ENCODE data around the gene PPFIA2.
A peak's percentile ranks its signal among the peaks of the same experiment; 100 is the strongest.

Gene PPFIA2

DNA sequence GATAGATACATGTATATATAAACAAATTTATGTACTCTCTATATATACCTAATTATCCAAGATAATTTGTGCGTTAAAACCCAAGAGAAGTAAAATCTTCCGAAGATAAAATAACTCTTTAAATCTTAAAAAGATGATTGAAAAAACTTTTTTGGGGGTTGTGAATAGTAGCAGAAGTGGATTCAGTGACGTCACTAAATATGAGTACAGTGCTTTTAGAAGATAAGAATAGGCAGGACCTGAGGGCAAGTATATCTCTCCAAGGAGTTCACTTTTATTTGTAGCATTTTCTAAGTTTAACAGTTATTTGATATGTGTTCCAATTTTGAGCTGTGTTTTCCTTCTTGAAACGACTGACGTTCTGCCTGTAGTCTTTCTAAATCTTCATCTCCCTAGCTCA lies 319.8 kb downstream of the PPFIA2 start:
- no peak for DNase-seq

DNA sequence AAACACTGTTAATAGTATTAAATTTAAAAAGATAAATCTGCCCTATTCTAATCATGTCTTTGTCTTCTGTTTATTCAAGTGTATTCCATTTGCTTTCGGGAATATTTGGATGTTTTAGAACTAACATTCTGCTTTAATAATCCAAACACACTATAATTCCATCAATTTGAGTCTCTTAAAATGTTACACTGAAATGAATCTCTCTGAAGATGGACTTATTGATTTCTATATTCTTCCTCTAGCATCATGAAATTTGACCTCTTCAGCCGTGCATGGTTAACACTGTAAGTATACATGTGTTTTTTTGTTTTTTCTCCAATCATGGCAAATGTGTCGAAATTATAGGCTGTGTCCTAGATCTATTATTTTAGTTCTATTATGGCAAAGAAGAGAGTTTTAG lies 342.1 kb downstream of the PPFIA2 start:
- DNase-seq: no peak

DNA sequence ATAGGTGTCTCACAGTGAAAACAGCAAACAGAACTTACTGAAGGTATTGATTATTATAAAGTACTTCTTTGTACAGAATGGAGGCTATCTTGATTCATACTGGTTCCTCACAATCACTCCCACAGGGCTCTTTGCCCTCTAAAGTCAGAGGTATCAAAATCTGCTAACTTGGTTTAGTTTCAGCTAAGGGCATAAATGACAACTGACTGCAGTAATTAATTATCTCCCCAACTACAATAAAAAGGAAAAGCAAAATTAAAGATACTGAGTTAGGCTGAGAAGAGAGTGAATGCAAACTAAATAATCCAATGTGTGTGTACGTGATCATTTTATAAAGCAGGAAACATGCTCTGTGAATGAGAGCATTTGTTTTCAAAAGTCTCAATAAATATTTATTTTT lies 342.6 kb downstream of the PPFIA2 start:
- no peak for DNase-seq

DNA sequence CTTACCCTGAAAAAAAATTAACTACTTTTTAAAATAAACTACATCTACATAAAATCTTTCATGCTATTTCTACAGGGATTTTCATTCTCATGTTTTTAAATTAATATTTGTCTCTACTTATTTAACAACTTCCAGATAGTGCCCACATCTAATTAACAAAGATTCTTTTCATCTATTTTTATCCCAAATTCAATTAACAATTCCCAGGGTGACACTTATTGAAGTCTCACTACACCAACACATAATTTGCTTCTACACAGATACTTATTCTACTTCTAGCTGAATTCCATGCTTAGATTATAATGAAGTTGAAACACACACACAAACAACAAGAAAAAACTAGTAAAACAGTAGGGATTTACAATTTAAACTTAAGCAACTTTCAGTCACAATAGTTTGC lies 344.7 kb downstream of the PPFIA2 start:
- no peak for DNase-seq

DNA sequence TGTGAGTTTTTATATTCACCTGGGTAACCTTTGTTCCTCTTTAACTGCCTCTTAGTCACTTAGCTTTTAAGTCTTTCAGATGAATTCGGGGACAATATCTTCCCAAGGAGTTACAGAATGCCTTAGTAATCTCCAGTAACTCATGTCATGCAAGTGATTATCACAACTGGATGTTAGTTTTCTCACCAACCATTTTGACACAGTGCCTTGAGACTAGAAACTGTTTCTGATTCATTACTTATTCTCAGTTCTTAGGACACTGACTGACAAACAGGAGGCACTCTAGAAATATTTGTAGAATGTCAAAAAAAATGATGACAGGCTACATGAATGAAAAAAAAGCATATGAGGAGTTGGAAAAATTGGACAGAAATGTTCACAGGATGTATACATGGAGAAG lies 346.2 kb downstream of the PPFIA2 start:
- no peak for DNase-seq

DNA sequence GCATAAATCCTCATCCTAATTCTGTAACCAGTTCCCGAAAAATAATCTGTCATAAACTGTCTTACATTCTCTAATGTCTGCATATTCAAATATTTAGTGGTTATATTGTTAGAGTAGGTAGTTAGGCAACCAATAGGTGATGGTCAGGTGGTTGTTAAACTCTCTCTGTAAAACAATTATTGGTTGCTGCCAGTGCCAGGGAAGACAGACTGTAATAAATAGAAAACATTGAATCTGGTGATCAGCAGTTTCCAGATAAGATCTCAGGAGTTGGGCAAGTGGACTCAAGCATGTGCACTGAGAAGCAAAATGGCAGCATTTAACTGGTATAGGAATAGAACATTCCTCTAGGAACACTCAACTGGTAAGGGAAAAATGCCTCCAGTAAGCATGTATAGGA lies 355.8 kb downstream of the PPFIA2 start:
- no peak for DNase-seq

DNA sequence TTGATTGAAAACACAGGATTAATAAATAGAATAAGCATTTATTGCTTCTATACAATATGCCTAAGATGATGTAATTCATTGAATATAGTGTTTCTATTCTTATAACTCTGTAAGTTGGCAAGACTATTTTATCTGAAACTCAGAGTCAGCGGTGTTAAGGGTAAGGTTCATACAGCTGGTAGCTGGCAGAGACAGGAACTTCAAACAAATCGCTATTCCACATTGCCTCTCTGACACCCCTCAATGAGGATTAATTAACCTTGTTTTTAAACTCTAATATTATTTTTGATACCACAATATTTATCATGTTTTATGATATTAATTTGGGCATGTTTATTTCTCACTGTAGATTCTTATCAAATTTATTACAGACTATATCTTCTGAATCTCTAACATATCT lies 357.9 kb downstream of the PPFIA2 start:
- DNase-seq: no peak

DNA sequence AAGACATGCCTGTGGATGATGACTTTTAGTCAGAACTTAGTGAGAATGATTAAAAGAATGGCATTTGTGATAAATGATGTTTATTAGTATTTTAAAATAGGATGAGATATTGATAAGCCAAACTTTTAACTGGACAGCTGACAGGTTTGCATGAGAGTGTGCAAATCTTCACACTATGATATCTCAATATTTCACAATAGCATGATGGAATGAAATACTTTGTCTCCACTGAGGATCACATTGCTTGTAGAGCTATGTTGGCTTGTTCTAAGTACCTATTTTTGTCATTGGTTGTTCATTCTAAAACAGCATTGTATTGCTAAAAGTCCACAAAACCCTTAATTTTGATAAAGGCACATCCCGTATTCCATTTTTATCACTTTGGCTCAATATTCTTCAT lies 359.1 kb downstream of the PPFIA2 start:
- no peak for DNase-seq

DNA sequence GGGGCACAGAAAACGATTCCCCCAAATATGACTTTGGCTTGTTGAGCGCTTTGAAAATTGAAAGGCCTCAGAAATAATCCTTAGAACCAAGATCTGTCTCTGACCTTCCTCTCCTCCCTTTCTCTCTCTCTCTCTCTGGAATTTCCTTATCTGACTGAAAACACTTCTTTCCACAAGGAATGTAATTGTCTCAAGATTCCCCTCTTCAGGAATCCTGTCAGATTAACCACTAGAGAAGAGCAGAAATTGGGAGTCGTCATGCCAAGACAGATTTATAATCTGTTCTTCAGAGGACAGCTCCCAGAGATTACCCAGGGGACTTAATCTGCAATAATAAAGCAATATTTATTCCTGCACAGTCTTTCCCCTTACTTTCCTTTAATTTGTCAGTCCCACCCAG lies 363.7 kb downstream of the PPFIA2 start:
- DNase-seq: peak; percentile 3

DNA sequence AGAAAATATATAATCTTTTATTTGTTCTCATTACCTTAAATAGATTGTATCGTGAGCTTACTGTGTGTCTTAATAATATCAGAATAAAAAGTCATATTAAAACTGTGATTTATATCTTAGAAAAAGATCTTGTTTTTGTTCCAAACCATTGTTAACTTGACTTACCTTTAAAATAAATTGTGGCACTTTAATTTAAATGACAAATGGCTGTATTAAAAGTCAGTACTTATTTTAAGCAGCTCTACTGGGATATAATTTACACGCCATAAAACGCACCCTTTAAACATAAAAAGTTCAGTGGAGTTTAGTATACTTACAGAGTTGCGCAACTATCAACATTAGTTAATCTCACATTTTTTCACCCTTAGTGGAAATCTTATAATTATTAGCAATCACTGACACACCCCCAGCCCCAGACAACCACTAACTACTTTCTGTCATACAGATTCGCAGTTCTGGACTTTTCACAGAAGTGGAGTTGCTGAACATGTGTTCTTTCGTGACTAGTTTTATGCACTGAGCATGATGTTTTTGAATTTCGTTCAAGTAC lies 369.5 kb downstream of the PPFIA2 start:
- DNase-seq: no peak

DNA sequence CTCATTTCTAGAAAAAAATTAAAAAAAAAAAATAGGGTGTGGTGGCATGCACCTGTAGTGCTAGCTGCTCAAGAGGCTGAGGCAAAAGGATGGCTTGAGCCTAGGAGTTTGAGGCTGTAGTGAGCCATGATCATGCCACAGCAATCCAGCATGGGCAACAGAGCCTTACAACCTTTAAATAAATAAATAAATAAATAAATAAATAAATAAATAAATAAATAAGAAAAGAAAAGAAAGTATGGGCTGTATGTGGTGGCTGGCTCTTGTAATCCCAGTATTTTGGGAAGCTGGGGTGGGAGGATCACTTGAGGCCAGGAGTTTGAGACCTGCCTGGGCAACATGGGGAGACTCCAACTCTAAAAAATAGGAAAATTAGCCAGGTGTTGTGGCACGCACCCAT lies 373.0 kb downstream of the PPFIA2 start:
- no peak for DNase-seq

DNA sequence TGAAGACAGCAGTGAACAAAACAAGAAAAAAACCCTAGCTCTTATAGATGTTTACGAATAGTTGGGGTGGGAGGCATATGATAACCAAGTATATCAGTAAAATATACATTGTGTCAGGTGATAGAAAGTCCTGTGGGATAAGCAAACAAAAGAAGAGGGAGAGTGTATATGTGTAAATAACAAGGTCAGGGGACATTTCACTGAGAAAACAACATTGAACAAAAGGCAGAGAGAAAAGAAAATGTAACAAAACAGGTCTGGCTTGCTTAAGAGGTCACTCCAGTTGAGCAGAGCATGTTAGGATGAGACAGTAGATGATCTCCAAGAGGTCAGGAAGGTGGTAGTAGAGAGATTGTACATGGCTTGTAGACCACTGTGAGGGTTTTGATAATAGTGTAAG lies 377.2 kb downstream of the PPFIA2 start:
- DNase-seq: no peak

DNA sequence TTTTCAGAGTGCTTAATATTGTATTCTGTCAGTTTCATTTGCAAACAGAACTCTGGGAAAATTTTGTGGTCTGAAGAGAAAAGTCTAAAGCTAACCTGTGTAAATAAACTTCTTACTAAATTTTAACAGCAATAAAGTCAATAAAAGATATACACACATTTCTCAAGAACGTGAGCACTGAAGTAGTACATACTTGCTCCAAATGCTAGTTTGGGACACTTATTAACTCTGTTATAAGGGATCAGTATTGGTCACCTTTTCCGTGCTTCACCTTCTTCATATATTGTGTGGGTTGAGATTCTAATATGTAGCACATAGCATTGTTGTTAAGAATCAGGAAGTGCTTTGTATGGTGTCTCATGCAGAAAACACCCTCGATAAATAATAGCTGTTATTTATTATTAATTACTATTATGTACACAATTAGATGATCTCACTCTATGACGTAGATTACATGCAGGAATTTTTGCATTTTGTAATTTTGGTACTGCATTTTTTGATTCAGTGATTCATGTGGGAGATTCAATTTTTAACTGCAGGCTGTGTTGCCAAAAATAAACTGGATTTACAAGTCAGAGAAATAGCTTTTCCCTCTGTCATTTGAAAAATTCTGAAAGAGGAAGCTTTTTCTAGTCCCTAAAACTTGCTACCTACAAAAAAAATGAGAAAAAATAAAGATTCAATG lies 380.4 kb downstream of the PPFIA2 start:
- no peak for DNase-seq

DNA sequence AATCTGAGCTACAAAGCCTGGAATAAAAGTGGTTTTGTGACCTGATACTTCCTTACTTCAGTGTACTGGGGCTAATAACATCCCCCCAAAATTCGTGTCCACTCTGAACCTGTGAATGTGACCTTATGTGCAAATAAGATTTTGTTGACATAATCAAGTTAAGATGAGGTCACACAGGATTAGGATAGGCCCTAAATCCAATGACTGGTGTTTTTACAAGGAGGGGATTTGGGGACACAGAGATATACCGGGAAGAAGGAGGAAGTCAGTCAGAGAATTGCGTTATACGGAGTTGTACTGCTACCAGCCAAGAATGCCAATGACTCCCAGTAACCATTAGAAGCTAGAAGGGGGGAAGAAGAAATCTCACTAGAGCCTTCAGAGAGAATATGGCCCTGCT lies 381.4 kb downstream of the PPFIA2 start:
- DNase-seq: no peak

DNA sequence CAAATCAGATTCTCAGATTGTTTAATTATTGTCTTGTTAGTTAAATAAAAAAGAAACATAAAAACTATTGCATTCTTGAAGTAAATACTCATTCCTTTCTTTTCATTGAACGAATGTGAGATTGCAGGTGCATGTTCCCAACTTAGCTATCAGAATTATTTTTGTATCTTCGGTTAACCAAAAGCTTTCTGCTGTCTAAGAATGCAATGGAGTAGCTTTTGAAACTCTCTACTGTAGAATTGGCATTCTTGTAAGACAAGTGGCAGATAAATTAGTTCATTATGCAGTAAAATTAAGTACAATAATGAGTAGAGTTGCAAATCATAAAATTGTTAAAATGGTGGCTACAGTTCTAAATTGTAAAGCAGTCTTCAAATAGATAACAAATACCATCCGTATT lies 383.2 kb downstream of the PPFIA2 start:
- DNase-seq: no peak

DNA sequence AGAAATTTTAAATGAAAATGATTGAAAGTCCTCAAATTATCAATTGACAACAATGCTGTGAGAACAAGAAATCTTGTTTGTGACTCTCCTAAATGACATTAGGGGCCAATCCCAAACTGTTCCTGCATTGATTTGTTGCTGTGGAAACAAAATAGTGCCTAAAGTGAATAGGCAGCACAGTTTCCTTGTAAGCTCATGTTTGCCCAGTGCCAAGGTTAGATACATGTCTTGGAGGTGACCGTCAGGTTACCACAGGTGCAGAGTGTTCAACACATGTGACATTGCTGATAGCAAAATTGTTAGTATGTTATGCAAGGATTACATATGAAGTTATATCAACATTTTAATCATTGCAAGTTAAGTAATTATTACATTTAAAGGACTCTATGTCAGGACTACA lies 388.7 kb downstream of the PPFIA2 start:
- no peak for DNase-seq

DNA sequence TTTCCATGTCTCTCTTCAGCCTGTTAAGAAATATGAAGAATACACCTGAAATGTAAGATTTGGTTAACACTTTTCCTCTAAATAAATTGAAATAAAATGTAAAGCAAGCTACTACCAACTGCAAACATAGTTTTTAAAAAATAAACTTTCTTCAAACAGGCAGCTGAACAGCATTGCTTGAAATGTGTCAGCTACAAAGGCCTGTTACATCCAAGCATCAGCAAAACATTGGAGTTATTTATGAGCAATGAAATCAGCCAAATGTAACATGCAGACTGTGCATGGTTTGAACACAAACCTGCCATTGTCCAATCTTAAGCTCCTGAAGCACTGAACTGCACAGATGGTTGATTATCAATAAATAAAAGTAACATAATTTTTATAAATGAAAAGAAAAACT lies 390.0 kb downstream of the PPFIA2 start:
- DNase-seq: no peak

DNA sequence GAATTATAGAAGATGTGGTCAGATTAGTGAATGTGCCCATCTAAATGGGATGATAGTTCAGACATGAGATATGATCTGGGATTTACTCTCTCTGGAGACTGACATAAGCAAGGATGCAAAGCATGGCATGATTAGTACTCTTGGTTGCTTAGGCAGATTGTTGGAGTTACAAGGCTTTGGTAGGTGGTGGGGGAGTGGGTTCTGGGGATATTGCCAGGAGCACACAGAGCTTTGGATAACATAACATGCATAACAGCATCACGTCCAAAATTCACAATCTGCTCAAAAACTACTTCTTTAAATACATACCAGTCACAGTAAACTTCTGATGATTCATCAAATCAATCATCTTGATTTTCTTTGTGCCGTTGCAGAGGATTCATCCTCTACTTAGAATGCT lies 393.9 kb downstream of the PPFIA2 start:
- no peak for DNase-seq

DNA sequence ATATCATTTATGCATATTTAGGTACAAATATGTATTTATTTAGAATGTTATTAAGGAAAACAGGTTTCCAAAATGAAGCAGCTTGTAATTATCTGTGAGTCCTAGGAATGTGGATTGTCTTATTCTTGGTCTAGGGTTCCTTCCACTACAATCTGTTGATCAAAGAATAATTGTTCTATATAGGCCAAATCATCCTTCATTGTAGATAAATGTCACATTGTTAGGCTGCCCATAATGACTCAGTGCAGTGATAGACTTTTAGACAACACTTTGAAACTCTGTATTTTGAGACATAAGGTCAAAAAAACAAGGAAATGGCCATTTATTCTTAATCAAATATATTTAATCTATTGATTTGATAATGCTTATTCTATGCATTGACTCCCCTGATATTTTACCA lies 398.2 kb downstream of the PPFIA2 start:
- DNase-seq: no peak

DNA sequence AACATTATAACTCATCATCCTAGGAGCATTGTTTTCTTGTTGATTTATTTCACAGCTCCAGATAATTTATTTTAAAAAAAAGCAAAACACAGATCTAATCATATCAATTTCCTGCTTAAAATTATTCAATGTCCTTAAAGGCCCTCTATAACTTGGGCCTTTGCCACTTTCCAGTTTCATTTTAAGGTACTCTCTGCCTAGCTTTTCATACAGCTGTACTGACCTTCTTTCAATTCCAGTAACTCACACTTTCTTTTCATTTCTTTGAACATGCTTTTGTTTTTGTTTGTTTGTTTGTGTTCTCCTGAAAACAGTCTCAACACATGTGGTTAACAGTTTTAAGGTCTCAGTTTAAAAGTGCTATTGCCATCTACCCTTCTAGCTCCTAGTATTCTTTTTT lies 399.4 kb downstream of the PPFIA2 start:
- no peak for DNase-seq

DNA sequence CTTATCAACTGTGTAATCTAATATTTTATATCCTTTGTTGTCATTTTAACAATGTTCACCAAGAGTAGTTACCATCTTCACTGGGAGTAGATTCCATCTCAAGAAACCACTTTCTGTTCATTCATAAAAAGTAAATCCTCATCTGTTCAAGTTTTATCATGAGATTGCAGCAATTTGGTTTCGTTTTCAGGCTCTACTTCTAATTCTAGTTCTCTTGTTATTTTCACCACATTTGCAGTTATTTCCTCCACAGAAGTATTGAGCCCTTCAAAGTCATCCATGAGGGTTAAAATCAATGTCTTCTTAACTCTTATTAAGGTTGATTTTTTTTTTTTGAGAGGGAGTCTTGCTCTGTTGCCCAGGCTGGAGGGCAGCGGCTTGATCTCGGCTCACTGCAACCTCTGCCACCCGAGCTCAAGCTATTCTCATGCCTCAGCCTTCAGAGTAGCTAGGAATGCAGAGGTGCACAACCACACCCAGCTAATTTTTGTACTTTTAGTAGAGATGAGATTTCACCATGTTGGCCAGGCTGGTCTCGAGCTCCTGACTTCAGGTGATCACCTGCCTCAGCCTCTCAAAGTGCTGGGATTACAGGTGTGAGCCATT lies 404.7 kb downstream of the PPFIA2 start:
- no peak for DNase-seq

DNA sequence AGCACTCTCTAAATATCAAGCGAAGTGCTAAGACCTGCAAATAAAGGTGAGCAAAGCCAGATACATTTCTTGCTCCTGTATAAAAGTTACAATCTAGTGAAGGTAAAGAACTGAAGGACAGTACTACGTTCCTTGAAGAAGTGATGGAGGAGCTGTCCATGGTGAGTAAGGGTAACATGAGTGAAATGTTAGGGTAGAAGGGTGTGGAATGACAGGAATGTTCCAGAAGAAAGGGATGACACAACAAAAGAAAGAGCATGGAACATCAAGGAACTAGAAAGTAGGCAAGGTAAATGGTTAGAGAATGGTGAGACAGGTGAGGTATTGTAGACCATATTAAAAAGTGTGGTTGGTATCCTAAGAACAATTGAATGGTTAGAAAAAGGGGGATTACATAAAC lies 408.8 kb downstream of the PPFIA2 start:
- no peak for DNase-seq

DNA sequence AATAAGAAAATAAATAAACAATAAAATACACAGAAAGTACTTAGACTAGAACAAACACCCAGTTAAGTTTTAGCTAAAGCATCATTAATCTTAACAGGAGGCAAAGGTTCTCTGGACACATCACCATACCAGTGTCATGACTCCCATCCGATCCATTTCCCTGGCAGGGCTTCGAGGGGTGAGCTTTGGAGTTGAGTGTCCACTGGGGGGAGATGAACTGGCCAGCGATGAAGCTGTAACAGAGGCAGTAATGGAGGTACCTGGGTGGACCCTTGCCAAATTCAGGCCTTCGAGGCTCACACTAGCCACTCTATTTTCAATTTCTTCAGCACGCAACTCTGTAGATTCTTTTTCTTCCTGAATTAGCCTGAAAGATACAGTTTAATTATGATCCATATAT lies 411.7 kb downstream of the PPFIA2 start:
- no peak for DNase-seq

DNA sequence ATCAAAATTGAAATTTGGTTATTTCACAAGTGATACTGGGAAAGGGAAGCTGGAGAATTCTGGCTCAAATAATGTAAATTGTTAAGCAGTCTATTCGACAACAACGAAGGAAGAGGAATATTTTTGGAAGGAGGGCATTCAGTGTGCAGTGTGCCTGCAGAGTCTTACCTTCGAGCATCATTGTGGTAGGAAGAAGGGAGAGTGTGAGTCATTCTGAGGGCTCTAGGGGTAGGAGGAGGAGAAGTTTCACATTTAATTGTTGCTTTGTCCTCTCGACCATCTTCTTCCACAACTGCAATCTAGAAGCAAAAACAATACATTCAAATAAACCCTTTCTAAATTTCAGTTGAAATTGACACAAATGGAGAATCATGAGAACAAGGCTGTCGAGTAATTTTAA lies 418.2 kb downstream of the PPFIA2 start:
- DNase-seq: no peak

DNA sequence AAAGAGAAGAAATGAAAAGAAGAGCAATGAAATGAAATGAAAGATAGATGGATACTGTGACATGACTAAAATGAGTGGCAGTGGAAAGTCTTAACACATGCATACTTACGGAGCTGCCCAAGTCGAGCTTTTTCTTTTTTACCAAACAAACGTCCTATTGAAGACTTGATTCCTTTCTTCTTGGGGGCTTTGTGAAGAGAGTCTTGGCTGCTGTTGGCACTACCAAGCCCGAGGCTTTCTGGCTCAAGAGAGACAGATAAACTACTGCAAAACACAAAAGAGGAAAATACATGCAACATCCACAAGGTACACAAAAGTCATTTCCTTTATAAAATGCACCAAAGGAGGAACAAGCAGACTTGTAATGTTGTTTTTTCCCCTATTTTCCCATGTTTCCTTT lies 420.1 kb downstream of the PPFIA2 start:
- no peak for DNase-seq

Data from fibroblast of skin of right biceps (primary cell).